Mucosa of rectum (tissue), 2 donors: ENCODE data around the gene OR52B4.
"Not testable (repeated sequence)": the region's sequence is repeated elsewhere in the genome, so short reads cannot be mapped to it uniquely, and the experiment has no call there.

Experiments
- H3K27ac ChIP-seq, 2 donors: one replicate each; pipeline ENCODE4 v1.7.0; 2013; ENCODE audit warnings: inconsistent platforms in 2 of 2, low read depth in 2 of 2, low read length in 2 of 2
- H3K27me3 ChIP-seq, 2 donors: one replicate each; pipeline ENCODE4 v1.7.0; 2013; ENCODE audit warnings: low read length in 2 of 2; ENCODE audit not compliant: control insufficient read depth in 2 of 2, insufficient read depth in 2 of 2
- H3K36me3 ChIP-seq, 2 donors: one replicate each; pipeline ENCODE4 v1.7.0; 2013; ENCODE audit warnings: low read length in 2 of 2; ENCODE audit not compliant: control insufficient read depth in 2 of 2, insufficient read depth in 2 of 2
- H3K4me1 ChIP-seq, 2 donors: one replicate each; pipeline ENCODE4 v1.7.0; 2013; ENCODE audit warnings: low read length in 2 of 2, mild to moderate bottlenecking in 1 of 2; ENCODE audit not compliant: control insufficient read depth in 2 of 2, insufficient read depth in 2 of 2
- H3K4me3 ChIP-seq, 2 donors: one replicate each; pipeline ENCODE4 v1.7.0; 2013; ENCODE audit warnings: low read length in 2 of 2
- H3K9ac ChIP-seq, 2 donors: one replicate each; pipeline ENCODE4 v1.7.0; 2013; ENCODE audit warnings: low read length in 2 of 2, low read depth in 1 of 2, mild to moderate bottlenecking in 1 of 2
- H3K9me3 ChIP-seq, 2 donors: one replicate each; pipeline ENCODE4 v1.7.0; 2013; ENCODE audit warnings: low read length in 2 of 2; ENCODE audit not compliant: control insufficient read depth in 2 of 2
- donor health status: healthy.
- donor health status: Normal muscosa, but diverticular disease.

OR52B4 gene

DNA sequence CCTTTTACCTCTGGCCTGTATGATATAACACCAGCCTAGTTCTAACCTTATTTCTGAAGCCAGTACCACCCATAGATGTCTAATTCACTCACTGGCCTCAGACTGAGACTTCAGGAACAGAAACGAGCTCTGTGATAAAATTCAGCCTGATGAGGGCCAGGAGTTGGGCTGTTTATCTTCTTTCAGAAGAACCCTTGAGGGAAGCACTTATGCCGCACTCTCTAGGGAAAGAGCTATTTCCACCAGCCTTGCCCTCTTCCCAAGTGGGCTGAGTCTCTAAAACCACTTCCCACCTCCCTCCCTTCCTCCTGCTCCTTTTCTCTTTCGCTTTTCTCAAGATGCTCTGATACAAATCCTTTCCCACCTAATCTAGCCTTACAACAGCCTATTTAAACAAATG, 2.0 kb upstream of the OR52B4 start:
- H3K36me3 ChIP-seq: no peaks in the 10 kb centered on the region
- no peaks in the 10 kb centered on the region for H3K4me1 ChIP-seq
- no peaks in the 10 kb centered on the region for H3K9me3 ChIP-seq
- no peak overlapping the region for H3K4me3 ChIP-seq
- no peak overlapping the region for H3K27ac ChIP-seq
- H3K27me3 ChIP-seq: no peaks in the 10 kb centered on the region
- H3K9ac ChIP-seq: no peak overlapping the region

- not testable (repeated sequence) for H3K4me3 ChIP-seq, H3K27ac ChIP-seq, H3K27me3 ChIP-seq, H3K9ac ChIP-seq, H3K36me3 ChIP-seq, H3K9me3 ChIP-seq, H3K4me1 ChIP-seq
These were observed 20.0 kb downstream of the OR52B4 start for GRCh38 chr11:4348142-4348541.

DNA sequence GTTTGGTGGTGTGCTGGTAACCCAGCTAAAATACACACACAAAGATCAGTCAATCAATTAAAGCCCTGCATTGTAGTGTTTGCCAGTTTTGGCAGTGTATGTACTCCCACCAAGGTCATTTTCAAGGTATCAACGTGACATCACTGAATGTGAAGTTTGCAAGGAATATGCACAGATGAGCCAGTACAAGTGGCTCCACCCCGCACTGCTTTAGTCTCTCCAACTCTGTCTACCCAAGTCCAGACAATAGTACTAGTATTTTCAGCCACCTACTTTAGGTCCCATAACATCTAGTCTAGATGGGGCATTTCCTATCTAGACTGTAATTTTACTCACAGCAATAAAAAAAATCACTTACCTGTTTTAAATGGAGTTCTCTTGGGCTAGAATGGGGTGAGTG, 22.8 kb downstream of the OR52B4 start:
- not testable (repeated sequence) for H3K27me3 ChIP-seq, H3K4me1 ChIP-seq, H3K9me3 ChIP-seq, H3K36me3 ChIP-seq, H3K4me3 ChIP-seq, H3K9ac ChIP-seq, H3K27ac ChIP-seq

GRCh38 chr11:4334356-4334755, 33.8 kb downstream of the OR52B4 start:
- not testable (repeated sequence) for H3K9me3 ChIP-seq, H3K36me3 ChIP-seq, H3K27me3 ChIP-seq

More at GRCh38 chr11:4334356-4334755, 33.8 kb downstream of the OR52B4 start:
- not testable (repeated sequence) for H3K4me3 ChIP-seq, H3K27ac ChIP-seq, H3K9ac ChIP-seq, H3K4me1 ChIP-seq
